ENCODE data around the gene MEGF11. TPM values are rescaled to one million over a fixed set of nuclear protein-coding genes. Genes with fewer than 3 reads are reported as not detected.

The MEGF11 gene
- total RNA-seq, 2 donors from 2014 or later = not detected

GRCh38 chr15:66290007-66290406, 36.5 kb upstream of the MEGF11 start:
- no peak for TF ChIP-seq CTCF (IDR thresholded peaks at IDR 0.05)
- Histone ChIP-seq H3K4me1 (peaks cover 0 to 26% of the 10 kb centered on the region in 2 donors), H3K4me3 (no peak overlapping the region), H3K9me3 (no peaks in the 10 kb centered on the region), H3K27ac (no peak overlapping the region), H3K27me3 (no peaks in the 10 kb centered on the region), H3K36me3 (no peaks in the 10 kb centered on the region)
- DNase-seq (ENCODE audit: low spot score) = no peak

GRCh38 chr15:66288551-66289185, 35.1 kb upstream of the MEGF11 start:
- no peak overlapping the region for H3K4me3 ChIP-seq

GRCh38 chr15:66288093-66288492, 34.5 kb upstream of the MEGF11 start:
- H3K36me3 ChIP-seq = no peaks in the 10 kb centered on the region
- no peak overlapping the region for H3K27ac ChIP-seq
- no peak for DNase-seq (ENCODE audit: low spot score)
- H3K9me3 ChIP-seq = no peaks in the 10 kb centered on the region
- no peak overlapping the region for H3K4me3 ChIP-seq
- H3K4me1 ChIP-seq = peaks cover 0 to 15% of the 10 kb centered on the region in 2 donors
- TF ChIP-seq CTCF (IDR thresholded peaks at IDR 0.05) = no peak
- no peaks in the 10 kb centered on the region for H3K27me3 ChIP-seq

More at GRCh38 chr15:66288551-66289185, 35.1 kb upstream of the MEGF11 start:
- no peaks in the 10 kb centered on the region for H3K27me3 ChIP-seq
- no peaks in the 10 kb centered on the region for H3K9me3 ChIP-seq
- no peak for DNase-seq (ENCODE audit: low spot score)
- TF ChIP-seq CTCF (IDR thresholded peaks at IDR 0.05) = no peak
- H3K27ac ChIP-seq = no peak overlapping the region
- no peaks in the 10 kb centered on the region for H3K36me3 ChIP-seq
- H3K4me1 ChIP-seq = peaks cover 0 to 15% of the 10 kb centered on the region in 2 donors

- H3K4me1 ChIP-seq = peaks cover 0 to 10% of the 10 kb centered on the region in 2 donors
Measured at GRCh38 chr15:66287461-66288057, 34.0 kb upstream of the MEGF11 start.

GRCh38 chr15:66285533-66286280, 32.2 kb upstream of the MEGF11 start:
- DNase-seq (ENCODE audit: low spot score) = no peak

More at GRCh38 chr15:66287461-66288057, 34.0 kb upstream of the MEGF11 start:
- no peaks in the 10 kb centered on the region for H3K36me3 ChIP-seq
- H3K27ac ChIP-seq = no peak overlapping the region
- H3K4me3 ChIP-seq = no peak overlapping the region
- no peaks in the 10 kb centered on the region for H3K9me3 ChIP-seq
- H3K27me3 ChIP-seq = no peaks in the 10 kb centered on the region
- TF ChIP-seq CTCF (IDR thresholded peaks at IDR 0.05) = peak in 1 of 2 donors; percentile 57
- no peak for DNase-seq (ENCODE audit: low spot score)

More at GRCh38 chr15:66285533-66286280, 32.2 kb upstream of the MEGF11 start:
- Histone ChIP-seq H3K27ac (no peak overlapping the region), H3K9me3 (no peaks in the 10 kb centered on the region), H3K4me3 (no peak overlapping the region), H3K36me3 (no peaks in the 10 kb centered on the region), H3K4me1 (no peaks in the 10 kb centered on the region), H3K27me3 (no peaks in the 10 kb centered on the region)
- no peak for TF ChIP-seq CTCF (IDR thresholded peaks at IDR 0.05)

Measured in right atrium auricular region (tissue), 2 donors.